HepG2 (cell line): ENCODE results near the gene MAJIN. TPM values are rescaled to one million over a fixed set of nuclear protein-coding genes. Genes with fewer than 3 reads are reported as not detected.
A peak's percentile ranks its signal among the peaks of the same experiment; 100 is the strongest.

Source experiments
- BHLHE40 ChIP-seq: IDR thresholded peaks from 2 replicates; pipeline ENCODE4 v1.6.1; 2011; ENCODE audit warnings: low read length, improper control_type of control experiment
- CBX2 ChIP-seq, 2 experiments: fragments of 200-600 bp in 1 of 2; sonication (generic); formaldehyde crosslinking in 1 of 2; IDR thresholded peaks; 2 replicates each; pipeline versions ENCODE4 v1.7.0 to v1.8.1; 2018 to 2022; ENCODE audit warnings: low read depth in 2 of 2, low read length in 1 of 2, mild to moderate bottlenecking in 1 of 2, missing genetic modification reagents in 1 of 2
- MED1 ChIP-seq: sonication (generic); formaldehyde crosslinking; IDR thresholded peaks from 2 replicates; pipeline ENCODE4 v1.4.0; 2020; ENCODE audit warnings: missing genetic modification reagents
- NFE2L2 ChIP-seq: fragments of 150-350 bp; IDR thresholded peaks from 2 replicates; pipeline ENCODE4 v1.6.1; 2014; ENCODE audit warnings: low read length
- NFKBIZ ChIP-seq: IDR thresholded peaks from 2 replicates; pipeline ENCODE4 v1.6.1; 2018; ENCODE audit warnings: missing genetic modification reagents, missing compliant biosample characterization
- PAWR ChIP-seq: sonication (generic); formaldehyde crosslinking; IDR thresholded peaks from 2 replicates; pipeline ENCODE4 v1.4.0; 2020; ENCODE audit warnings: missing genetic modification reagents, mild to moderate bottlenecking, borderline replicate concordance
- PHF21A ChIP-seq: sonication (generic); formaldehyde crosslinking; IDR thresholded peaks from 2 replicates; pipeline ENCODE4 v1.5.0; 2020; ENCODE audit warnings: mild to moderate bottlenecking, missing genetic modification reagents
- POLR2AphosphoS5 ChIP-seq: IDR thresholded peaks from 2 replicates; pipeline ENCODE4 v1.6.1; 2012; ENCODE audit warnings: low read depth, low read length
- RELA ChIP-seq: sonication (generic); formaldehyde crosslinking; IDR thresholded peaks from 2 replicates; pipeline ENCODE4 v1.4.0; 2020; ENCODE audit warnings: missing genetic modification reagents
- TAF1 ChIP-seq: sonication (generic); formaldehyde crosslinking; IDR thresholded peaks from 2 replicates; pipeline ENCODE4 v1.4.0; 2020; ENCODE audit warnings: missing genetic modification reagents
- TBX3 ChIP-seq: fragments of 450-650 bp; IDR thresholded peaks from 2 replicates; pipeline ENCODE4 v1.6.1; 2017; ENCODE audit warnings: antibody characterized with exemption, mild to moderate bottlenecking, inconsistent platforms, borderline replicate concordance
- ZFP62 ChIP-seq: sonication (generic); formaldehyde crosslinking; IDR thresholded peaks from 2 replicates; pipeline ENCODE4 v1.4.0; 2020; ENCODE audit warnings: missing genetic modification reagents
- ZFX ChIP-seq: sonication (generic); formaldehyde crosslinking; IDR thresholded peaks from 2 replicates; pipeline ENCODE4 v1.4.0; 2020; ENCODE audit warnings: mild to moderate bottlenecking, low read depth, missing genetic modification reagents, moderate library complexity
- ZNF24 ChIP-seq: fragments of 450-650 bp; IDR thresholded peaks from 2 replicates; pipeline ENCODE4 v1.6.1; 2017; ENCODE audit warnings: antibody characterized with exemption, mild to moderate bottlenecking
- ZNF326 ChIP-seq: sonication (generic); formaldehyde crosslinking; IDR thresholded peaks from 2 replicates; pipeline ENCODE4 v1.4.0; 2020; ENCODE audit warnings: missing genetic modification reagents, borderline replicate concordance
- ZNF432 ChIP-seq: sonication (generic); formaldehyde crosslinking; IDR thresholded peaks from 2 replicates; pipeline ENCODE4 v1.5.0; 2020; ENCODE audit warnings: missing genetic modification reagents, mild to moderate bottlenecking, borderline replicate concordance
- ZNF501 ChIP-seq: sonication (generic); formaldehyde crosslinking; IDR thresholded peaks from 2 replicates; pipeline ENCODE4 v1.5.1; 2020; ENCODE audit warnings: mild to moderate bottlenecking, moderate library complexity, missing genetic modification reagents
- ZNF563 ChIP-seq: sonication (generic); formaldehyde crosslinking; IDR thresholded peaks from 2 replicates; pipeline ENCODE4 v1.8.0; 2022; ENCODE audit warnings: mild to moderate bottlenecking, moderate library complexity, missing genetic modification reagents
- ZNF570 ChIP-seq: sonication (generic); formaldehyde crosslinking; IDR thresholded peaks from 2 replicates; pipeline ENCODE4 v1.4.0; 2020; ENCODE audit warnings: mild to moderate bottlenecking, missing genetic modification reagents, borderline replicate concordance
- ZNF619 ChIP-seq: sonication (generic); formaldehyde crosslinking; IDR thresholded peaks from 2 replicates; pipeline ENCODE4 v1.4.0; 2020; ENCODE audit warnings: mild to moderate bottlenecking, missing genetic modification reagents
- ZNF839 ChIP-seq: sonication (generic); formaldehyde crosslinking; IDR thresholded peaks from 2 replicates; pipeline ENCODE4 v1.4.0; 2020; ENCODE audit warnings: missing genetic modification reagents, mild to moderate bottlenecking, borderline replicate concordance
- polyA plus RNA-seq, 8 experiments: library from polyadenylated mRNA; depleted of rRNA in 3 of 8; stranded (reverse) in 7 of 8; unstranded in 1 of 8; fragments of >200 nt; fragmentation: Illumina TruSeq in 4 of 8; extraction: Trizol in 4 of 8; gene quantifications; 2 replicates each; pipeline versions ENCODE4 v1.2.1 to v1.2.3, GENCODE V29; 2011 to 2016; ENCODE audit warnings: low read depth in 4 of 8, missing spikeins in 1 of 8, mixed read lengths in 1 of 8; ENCODE audit not compliant: insufficient read depth in 1 of 8
- total RNA-seq, 5 experiments: library from RNA; depleted of rRNA; stranded (reverse); fragments of >200 nt; fragmentation: Illumina TruSeq; extraction: Trizol; gene quantifications; 2 replicates each; pipeline ENCODE4 v1.2.3, GENCODE V29; 2016; ENCODE audit warnings: low read depth in 1 of 5
- TF ChIP-seq, protein P1 (sequence below): IDR thresholded peaks from 2 replicates; pipeline ENCODE4 v1.6.1; 2016; ENCODE audit warnings: low read depth, control low read depth
- TF ChIP-seq, protein P2 (sequence below): sonication (generic); formaldehyde crosslinking; IDR thresholded peaks from 2 replicates; pipeline ENCODE4 v1.4.0; 2020; ENCODE audit warnings: missing genetic modification reagents, borderline replicate concordance
- TF ChIP-seq, protein P3 (sequence below): IDR thresholded peaks from 2 replicates; pipeline ENCODE4 v1.6.1; 2016; ENCODE audit warnings: missing compliant biosample characterization, missing genetic modification reagents, borderline replicate concordance

Gene MAJIN
- total and polyA plus RNA-seq, 2 of the 13 experiments (the other 11 are each of a cell fraction or from before 2014, with no cell fraction given): not detected

DNA sequence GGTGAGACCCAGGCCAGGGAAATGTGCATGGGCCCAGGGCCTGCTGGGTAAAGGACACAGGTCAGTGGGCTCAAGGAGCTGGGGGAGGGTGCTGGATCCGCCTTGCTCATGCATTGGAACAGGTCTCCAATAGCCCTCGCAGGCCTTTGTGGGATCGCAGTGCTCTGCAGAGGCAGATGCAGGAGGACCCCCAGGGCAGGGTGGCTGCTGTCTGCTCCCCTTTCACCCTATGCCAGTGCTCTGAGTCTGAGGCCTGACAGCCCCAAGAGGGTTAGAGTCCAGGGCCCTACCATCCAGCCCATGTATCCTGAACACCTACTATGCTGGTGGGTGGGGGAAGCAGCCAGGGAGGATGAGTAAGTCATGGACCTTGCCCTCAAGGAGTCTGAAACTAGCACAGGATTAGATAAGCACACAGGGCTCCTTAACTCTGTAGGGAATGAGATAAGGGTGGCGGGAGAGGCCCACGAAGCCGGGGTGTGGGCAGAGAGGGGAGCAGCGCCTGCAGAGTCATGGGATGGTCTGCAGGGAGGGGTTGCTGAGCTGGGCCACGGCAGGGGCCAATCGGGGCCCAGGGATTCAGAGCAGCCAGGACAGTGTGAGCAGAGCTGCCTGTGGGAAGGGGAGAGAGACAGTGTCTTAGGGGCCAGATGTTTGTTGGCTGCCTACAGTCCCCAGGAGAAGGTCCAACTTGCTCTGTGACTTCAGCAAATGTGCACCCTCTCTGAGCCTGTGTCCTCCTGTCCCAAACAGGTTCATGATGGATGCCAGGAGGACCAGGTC lies 83.0 kb downstream of the MAJIN start (continued):
- TF ChIP-seq BHLHE40: no peak
- TF ChIP-seq, protein P1, sequence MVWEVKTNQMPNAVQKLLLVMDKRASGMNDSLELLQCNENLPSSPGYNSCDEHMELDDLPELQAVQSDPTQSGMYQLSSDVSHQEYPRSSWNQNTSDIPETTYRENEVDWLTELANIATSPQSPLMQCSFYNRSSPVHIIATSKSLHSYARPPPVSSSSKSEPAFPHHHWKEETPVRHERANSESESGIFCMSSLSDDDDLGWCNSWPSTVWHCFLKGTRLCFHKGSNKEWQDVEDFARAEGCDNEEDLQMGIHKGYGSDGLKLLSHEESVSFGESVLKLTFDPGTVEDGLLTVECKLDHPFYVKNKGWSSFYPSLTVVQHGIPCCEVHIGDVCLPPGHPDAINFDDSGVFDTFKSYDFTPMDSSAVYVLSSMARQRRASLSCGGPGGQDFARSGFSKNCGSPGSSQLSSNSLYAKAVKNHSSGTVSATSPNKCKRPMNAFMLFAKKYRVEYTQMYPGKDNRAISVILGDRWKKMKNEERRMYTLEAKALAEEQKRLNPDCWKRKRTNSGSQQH (CRISPR knock-in tag): no peak
- TF ChIP-seq ZFX (CRISPR knock-in tag): peak; percentile 14; the same call in 1 of the 2 replicates
- TF ChIP-seq POLR2AphosphoS5: peak; percentile 36
- TF ChIP-seq NFE2L2: no peak
- no peak for TF ChIP-seq TBX3
- no peak for TF ChIP-seq NFKBIZ (CRISPR knock-in tag)
- no peak for TF ChIP-seq PHF21A (CRISPR knock-in tag)
- no peak for TF ChIP-seq ZNF24
- no peak for TF ChIP-seq ZNF432 (CRISPR knock-in tag)
- TF ChIP-seq, protein P2, sequence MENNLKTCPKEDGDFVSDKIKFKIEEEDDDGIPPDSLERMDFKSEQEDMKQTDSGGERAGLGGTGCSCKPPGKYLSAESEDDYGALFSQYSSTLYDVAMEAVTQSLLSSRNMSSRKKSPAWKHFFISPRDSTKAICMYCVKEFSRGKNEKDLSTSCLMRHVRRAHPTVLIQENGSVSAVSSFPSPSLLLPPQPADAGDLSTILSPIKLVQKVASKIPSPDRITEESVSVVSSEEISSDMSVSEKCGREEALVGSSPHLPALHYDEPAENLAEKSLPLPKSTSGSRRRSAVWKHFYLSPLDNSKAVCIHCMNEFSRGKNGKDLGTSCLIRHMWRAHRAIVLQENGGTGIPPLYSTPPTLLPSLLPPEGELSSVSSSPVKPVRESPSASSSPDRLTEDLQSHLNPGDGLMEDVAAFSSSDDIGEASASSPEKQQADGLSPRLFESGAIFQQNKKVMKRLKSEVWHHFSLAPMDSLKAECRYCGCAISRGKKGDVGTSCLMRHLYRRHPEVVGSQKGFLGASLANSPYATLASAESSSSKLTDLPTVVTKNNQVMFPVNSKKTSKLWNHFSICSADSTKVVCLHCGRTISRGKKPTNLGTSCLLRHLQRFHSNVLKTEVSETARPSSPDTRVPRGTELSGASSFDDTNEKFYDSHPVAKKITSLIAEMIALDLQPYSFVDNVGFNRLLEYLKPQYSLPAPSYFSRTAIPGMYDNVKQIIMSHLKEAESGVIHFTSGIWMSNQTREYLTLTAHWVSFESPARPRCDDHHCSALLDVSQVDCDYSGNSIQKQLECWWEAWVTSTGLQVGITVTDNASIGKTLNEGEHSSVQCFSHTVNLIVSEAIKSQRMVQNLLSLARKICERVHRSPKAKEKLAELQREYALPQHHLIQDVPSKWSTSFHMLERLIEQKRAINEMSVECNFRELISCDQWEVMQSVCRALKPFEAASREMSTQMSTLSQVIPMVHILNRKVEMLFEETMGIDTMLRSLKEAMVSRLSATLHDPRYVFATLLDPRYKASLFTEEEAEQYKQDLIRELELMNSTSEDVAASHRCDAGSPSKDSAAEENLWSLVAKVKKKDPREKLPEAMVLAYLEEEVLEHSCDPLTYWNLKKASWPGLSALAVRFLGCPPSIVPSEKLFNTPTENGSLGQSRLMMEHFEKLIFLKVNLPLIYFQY (CRISPR knock-in tag): no peak
- no peak for TF ChIP-seq TAF1 (CRISPR knock-in tag)
- TF ChIP-seq ZNF570 (CRISPR knock-in tag): no peak
- TF ChIP-seq ZNF501: 0 out of 2 replicates have a peak, but pooled peaks have one; percentile 5
- no peak for TF ChIP-seq PAWR (CRISPR knock-in tag)
- TF ChIP-seq ZFP62 (CRISPR knock-in tag): no peak
- no peak for TF ChIP-seq RELA (CRISPR knock-in tag)
- TF ChIP-seq ZNF326: no peak
- TF ChIP-seq CBX2 (IDR thresholded peaks at IDR 0.05; ENCODE audit: low read depth, low read length): no peak
- no peak for TF ChIP-seq CBX2 (CRISPR knock-in tag; IDR thresholded peaks at IDR 0.05; ENCODE audit: low read depth)
- TF ChIP-seq, protein P3, sequence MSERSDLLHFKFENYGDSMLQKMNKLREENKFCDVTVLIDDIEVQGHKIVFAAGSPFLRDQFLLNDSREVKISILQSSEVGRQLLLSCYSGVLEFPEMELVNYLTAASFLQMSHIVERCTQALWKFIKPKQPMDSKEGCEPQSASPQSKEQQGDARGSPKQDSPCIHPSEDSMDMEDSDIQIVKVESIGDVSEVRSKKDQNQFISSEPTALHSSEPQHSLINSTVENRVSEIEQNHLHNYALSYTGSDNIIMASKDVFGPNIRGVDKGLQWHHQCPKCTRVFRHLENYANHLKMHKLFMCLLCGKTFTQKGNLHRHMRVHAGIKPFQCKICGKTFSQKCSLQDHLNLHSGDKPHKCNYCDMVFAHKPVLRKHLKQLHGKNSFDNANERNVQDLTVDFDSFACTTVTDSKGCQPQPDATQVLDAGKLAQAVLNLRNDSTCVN (CRISPR knock-in tag): no peak
- TF ChIP-seq MED1 (CRISPR knock-in tag): no peak
- 0 out of 2 replicates have a peak, but pooled peaks have one; percentile 44 for TF ChIP-seq ZNF619 (CRISPR knock-in tag)
- TF ChIP-seq ZNF839 (CRISPR knock-in tag): no peak
- TF ChIP-seq ZNF563: no peak
